ENCODE measurements around the gene SLC27A3. TPM values are rescaled to one million over a fixed set of nuclear protein-coding genes. Genes with fewer than 3 reads are reported as not detected.

SLC27A3 gene
- polyA plus RNA-seq, 3 donors = 84.5 to 123 (median 118) TPM

DNA sequence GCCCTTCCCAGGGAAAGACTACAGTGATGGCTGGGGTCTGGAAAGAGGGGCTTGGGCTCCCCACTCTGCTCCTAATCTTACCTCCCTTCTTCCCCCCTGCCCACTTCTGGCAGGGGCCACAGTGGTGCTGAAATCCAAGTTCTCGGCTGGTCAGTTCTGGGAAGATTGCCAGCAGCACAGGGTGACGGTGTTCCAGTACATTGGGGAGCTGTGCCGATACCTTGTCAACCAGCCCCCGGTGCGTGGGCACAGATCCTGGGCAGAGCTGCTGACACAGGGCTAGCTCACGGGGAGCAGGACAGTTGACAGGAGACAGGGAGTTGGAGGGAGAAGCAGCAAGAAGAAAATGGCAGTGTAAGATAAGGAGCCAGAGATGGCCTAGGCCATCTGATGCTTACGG lies 2.4 kb downstream of the SLC27A3 start:
- Histone ChIP-seq H3K9ac (ENCODE audit: insufficient read depth, low read length, poor library complexity, severe bottlenecking) (no peak overlapping the region), H3K27me3 (ENCODE audit: control insufficient read depth in 2 of 2, insufficient read depth in 2 of 2, low read length in 2 of 2) (no peaks in the 10 kb centered on the region), H3K4me3 (replicated peaks in 1 of 3; ENCODE audit: low read depth in 2 of 3, low read length in 3 of 3) (peak overlapping the region in 1 of 3 experiments; percentile 93), H3K4me1 (ENCODE audit: control insufficient read depth in 1 of 2, insufficient read depth in 2 of 2, low read length in 2 of 2) (peaks cover 55 to 58% of the 10 kb centered on the region in 2 donors), H3K4me2 (replicated peaks; ENCODE audit: extremely low read depth, low read length, poor library complexity, severe bottlenecking) (peak overlapping the region; percentile 96), H4K20me1 (ENCODE audit: insufficient read depth, low read length) (peaks cover 35% of the 10 kb centered on the region), H3K27ac (ENCODE audit: low read depth in 1 of 2, low read length in 2 of 2) (no peak overlapping the region), H3K9me3 (replicated peaks in 1 of 2; ENCODE audit: control insufficient read depth in 1 of 2, insufficient read depth in 1 of 2, low read length in 2 of 2) (no peaks in the 10 kb centered on the region), H2AFZ (ENCODE audit: insufficient read depth, low read depth, low read length, poor library complexity, severe bottlenecking) (no peak overlapping the region), H3K79me2 (ENCODE audit: insufficient read depth, low read length) (peaks cover 25% of the 10 kb centered on the region), H3K36me3 (replicated peaks in 1 of 2; ENCODE audit: control insufficient read depth in 1 of 2, insufficient read depth in 2 of 2, low read length in 2 of 2) (peaks cover 23 to 36% of the 10 kb centered on the region in 2 donors)
- WGBS (ENCODE audit: insufficient coverage) = 97% methylated on average over 5 of the region's 7 CpGs
- Mint-ChIP-seq H3K4me1 (peaks cover 58% of the 10 kb centered on the region), H3K36me3 (peaks cover 34 to 40% of the 10 kb centered on the region in 2 donors), H3K9me3 (no peaks in the 10 kb centered on the region), H3K27ac (peak overlapping the region in 1 of 7 donors; percentile 71), H3K27me3 (ENCODE audit: low read depth in 3 of 3) (peaks cover 0 to 5% (median 0%) of the 10 kb centered on the region in 3 donors), H3K4me3 (peak overlapping the region; percentile 83 to 91)
- TF ChIP-seq, protein P1, sequence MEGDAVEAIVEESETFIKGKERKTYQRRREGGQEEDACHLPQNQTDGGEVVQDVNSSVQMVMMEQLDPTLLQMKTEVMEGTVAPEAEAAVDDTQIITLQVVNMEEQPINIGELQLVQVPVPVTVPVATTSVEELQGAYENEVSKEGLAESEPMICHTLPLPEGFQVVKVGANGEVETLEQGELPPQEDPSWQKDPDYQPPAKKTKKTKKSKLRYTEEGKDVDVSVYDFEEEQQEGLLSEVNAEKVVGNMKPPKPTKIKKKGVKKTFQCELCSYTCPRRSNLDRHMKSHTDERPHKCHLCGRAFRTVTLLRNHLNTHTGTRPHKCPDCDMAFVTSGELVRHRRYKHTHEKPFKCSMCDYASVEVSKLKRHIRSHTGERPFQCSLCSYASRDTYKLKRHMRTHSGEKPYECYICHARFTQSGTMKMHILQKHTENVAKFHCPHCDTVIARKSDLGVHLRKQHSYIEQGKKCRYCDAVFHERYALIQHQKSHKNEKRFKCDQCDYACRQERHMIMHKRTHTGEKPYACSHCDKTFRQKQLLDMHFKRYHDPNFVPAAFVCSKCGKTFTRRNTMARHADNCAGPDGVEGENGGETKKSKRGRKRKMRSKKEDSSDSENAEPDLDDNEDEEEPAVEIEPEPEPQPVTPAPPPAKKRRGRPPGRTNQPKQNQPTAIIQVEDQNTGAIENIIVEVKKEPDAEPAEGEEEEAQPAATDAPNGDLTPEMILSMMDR (IDR thresholded peaks at IDR 0.05) = no peak
- intact Hi-C loops (cut with micrococcal nuclease) = no loop called here
- DNase-seq = no peak

GRCh38 chr1:153778051-153778823 lies 3.0 kb downstream of the SLC27A3 start:
- Histone ChIP-seq H3K36me3 (replicated peaks in 1 of 2; ENCODE audit: control insufficient read depth in 1 of 2, insufficient read depth in 2 of 2, low read length in 2 of 2) (peaks cover 23 to 36% of the 10 kb centered on the region in 2 donors), H3K4me3 (replicated peaks in 1 of 3; ENCODE audit: low read depth in 2 of 3, low read length in 3 of 3) (no peak overlapping the region), H3K27ac (ENCODE audit: low read depth in 1 of 2, low read length in 2 of 2) (no peak overlapping the region), H4K20me1 (ENCODE audit: insufficient read depth, low read length) (peaks cover 35% of the 10 kb centered on the region), H3K9ac (ENCODE audit: insufficient read depth, low read length, poor library complexity, severe bottlenecking) (no peak overlapping the region), H2AFZ (ENCODE audit: insufficient read depth, low read depth, low read length, poor library complexity, severe bottlenecking) (no peak overlapping the region), H3K79me2 (ENCODE audit: insufficient read depth, low read length) (peaks cover 25% of the 10 kb centered on the region), H3K4me1 (ENCODE audit: control insufficient read depth in 1 of 2, insufficient read depth in 2 of 2, low read length in 2 of 2) (peaks cover 54 to 58% of the 10 kb centered on the region in 2 donors), H3K27me3 (ENCODE audit: control insufficient read depth in 2 of 2, insufficient read depth in 2 of 2, low read length in 2 of 2) (no peaks in the 10 kb centered on the region), H3K4me2 (replicated peaks; ENCODE audit: extremely low read depth, low read length, poor library complexity, severe bottlenecking) (peak overlapping the region; percentile 96), H3K9me3 (replicated peaks in 1 of 2; ENCODE audit: control insufficient read depth in 1 of 2, insufficient read depth in 1 of 2, low read length in 2 of 2) (no peaks in the 10 kb centered on the region)
- 94% methylated on average over 12 of the region's 22 CpGs for WGBS (ENCODE audit: insufficient coverage)
- H3K27me3 Mint-ChIP-seq (ENCODE audit: low read depth in 3 of 3) = peaks cover 0 to 5% (median 0%) of the 10 kb centered on the region in 3 donors
- H3K27ac Mint-ChIP-seq = peak overlapping the region in 2 of 7 donors; percentile 42
- peaks cover 56% of the 10 kb centered on the region for H3K4me1 Mint-ChIP-seq
- H3K4me3 Mint-ChIP-seq = no peak overlapping the region
- H3K9me3 Mint-ChIP-seq = no peaks in the 10 kb centered on the region
- TF ChIP-seq, protein P1 (IDR thresholded peaks at IDR 0.05) = no peak
- DNase-seq = no peak
- intact Hi-C loops (cut with micrococcal nuclease) = no loop called here
- peaks cover 34 to 38% of the 10 kb centered on the region in 2 donors for H3K36me3 Mint-ChIP-seq
